Right ventricle myocardium inferior (tissue), 1 donor: ENCODE results near the gene LCNL1. TPM values are rescaled to one million over a fixed set of nuclear protein-coding genes. Genes with fewer than 3 reads are reported as not detected.

Experiments used
- ATAC-seq: fragments of 200-7000 bp; cut with Tn5 transposase; one replicate; pipeline ENCODE4 v1.9.1; 2020; ENCODE audit warnings: mild to moderate bottlenecking, moderate library complexity
- DNase-seq: peaks from one replicate; pipeline ENCODE4 v3.0.0; 2021; ENCODE audit errors: missing footprints
- intact Hi-C: fragments of 100-400 bp; cut with DNase I; formaldehyde crosslinking; loops from one replicate; pipeline ENCODE4 v1.11.0; 2022
- total RNA-seq: library from RNA; stranded (reverse); fragmentation: NEBNext Ultra II Directional; extraction: Animal tissue kit (Norgen Biotek cat#: 25700); gene quantifications from one replicate; pipeline ENCODE4 v1.2.1, GENCODE V29; 2021
- donor health status: DM: no; HTN: yes; CAD: no; lungs with severe emphysema.

The LCNL1 gene
- total RNA-seq, 1 donor from 2014 or later, result 8.6 TPM

DNA sequence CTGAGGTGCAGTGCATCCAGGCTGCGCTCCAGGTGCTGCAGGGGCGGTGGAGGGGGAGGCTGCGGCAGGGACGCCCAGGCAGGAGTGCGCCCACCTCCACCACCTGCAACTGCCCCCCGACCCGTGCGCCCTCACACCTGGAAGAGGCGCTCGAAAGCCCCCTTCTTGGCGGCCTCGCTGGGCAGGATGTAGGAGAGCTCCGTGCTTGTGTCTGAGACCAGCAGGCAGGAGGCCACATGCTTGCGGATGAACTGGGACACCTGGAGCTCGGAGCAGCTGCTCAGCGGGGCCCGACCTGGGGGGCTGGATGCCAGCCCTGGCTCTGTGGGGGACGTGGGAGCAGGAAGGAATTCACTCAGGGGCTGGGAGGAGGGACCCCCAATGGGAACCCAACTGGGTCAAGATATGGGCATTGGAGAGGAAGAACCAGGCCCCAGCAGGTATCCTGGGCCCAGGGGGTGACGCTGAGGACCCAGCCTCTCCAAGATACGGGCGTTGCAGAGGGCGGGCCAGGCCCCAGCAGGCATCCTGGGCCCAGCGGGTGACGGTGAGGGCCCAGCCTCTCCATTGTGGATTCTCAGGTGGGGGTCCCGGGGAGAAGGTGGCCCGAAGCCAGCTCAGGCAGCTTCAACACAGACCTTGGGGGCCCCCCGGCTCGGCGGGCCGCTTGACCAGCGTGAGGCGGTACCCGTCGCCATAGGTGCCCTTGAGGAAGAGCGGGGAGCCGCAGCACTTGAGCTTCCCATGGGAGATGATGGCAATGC, 32.2 kb downstream of the LCNL1 start:
- intact Hi-C loops, result no loop called here
- ATAC-seq (no peak), DNase-seq (no peak)

- intact Hi-C loops, result no loop called here
- no peak for ATAC-seq
- no peak for DNase-seq
Measured at GRCh38 chr9:137015540-137015930, 32.7 kb downstream of the LCNL1 start.

- DNase-seq, result no peak
- intact Hi-C loops, result no loop called here
- no peak for ATAC-seq
Measured at GRCh38 chr9:137015976-137016375, 33.2 kb downstream of the LCNL1 start.

- intact Hi-C loops, result no loop called here
- DNase-seq, result no peak
- no peak for ATAC-seq
Measured at GRCh38 chr9:137016436-137016835, 33.6 kb downstream of the LCNL1 start.

GRCh38 chr9:137017071-137017470, 34.3 kb downstream of the LCNL1 start:
- intact Hi-C loops, result no loop called here
- no peak for ATAC-seq

GRCh38 chr9:137017791-137018497, 35.2 kb downstream of the LCNL1 start:
- intact Hi-C loops, result no loop called here
- no peak for DNase-seq
- ATAC-seq, result no peak

More at GRCh38 chr9:137017071-137017470, 34.3 kb downstream of the LCNL1 start:
- DNase-seq, result no peak

DNA sequence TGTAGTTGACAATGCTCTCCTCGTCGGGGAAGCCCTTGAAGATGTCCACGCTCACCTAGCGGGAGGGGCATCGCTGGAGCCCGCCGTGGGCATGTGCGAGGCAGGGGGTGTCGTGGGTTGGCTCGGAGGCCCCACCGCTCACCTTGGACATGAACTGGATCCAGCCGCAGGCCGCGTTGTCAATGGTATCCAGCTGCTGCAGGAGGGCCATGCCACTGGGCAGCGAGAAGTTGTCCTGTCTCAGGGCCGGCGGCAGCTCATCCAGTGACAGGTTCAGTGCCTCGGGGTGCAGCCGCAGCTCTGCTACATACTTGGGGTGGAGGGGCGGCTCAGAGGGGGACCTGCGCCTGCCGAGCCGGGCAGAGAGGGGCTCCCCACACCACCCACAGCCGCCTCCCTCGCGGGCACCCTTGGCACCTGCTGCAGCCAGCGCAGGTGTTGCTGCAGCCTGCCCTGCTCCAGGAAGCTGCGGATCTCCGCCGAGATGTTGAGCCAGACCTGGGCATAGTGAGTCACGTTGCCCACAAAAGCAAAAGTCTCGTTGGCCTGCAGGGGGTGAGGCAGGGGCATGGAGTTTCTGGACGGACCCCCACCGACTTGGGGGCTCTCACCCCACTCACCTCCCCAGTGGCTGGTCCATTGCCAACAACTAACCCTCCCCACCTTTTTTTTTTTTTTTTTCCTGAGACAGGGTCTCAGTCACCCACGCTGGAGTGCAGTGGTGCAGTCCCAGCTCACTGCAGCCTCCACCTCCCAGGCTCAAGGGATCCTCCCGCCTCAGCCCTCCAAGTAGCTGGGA, 36.2 kb downstream of the LCNL1 start:
- DNase-seq (no peak), ATAC-seq (no peak)
- intact Hi-C loops, result no loop called here

DNA sequence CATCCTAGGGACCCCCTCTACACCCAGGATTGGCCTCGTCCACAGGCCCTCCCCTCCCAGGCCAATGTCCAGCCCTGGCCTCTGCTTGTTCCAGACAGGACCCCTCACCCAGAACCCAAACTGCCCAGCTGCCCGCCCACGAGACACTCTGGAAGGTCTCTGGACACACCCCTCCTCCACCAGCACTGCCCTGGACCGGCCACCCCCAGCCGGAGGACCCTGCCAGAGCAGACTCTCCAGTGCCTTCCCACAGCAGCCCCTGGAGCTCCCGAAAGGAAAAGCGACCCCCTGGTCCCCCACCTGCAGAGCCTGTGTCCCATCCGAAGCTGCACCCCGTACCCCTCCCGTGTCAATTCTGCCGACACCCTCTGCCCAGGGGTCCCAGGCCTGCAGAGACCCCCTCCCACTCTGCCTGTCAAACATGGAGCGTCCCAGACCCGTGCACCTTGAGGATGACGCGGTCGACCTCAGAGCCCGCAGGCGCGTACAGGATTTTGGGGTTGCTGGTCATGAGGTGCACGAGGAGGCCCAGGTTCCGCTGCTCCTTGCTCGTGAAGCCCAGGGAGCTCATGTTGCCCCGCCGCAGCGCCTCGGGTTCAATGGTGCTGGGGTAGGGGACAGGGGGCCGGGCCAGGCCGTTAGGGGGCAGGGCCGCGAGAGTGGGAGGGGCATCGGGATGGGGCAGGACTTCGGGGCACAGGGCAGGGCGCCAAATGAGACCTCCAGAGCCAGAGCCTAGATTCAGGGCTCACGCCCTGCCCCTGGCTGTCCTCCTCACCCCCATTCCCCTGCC, 37.3 kb downstream of the LCNL1 start:
- ATAC-seq (no peak), DNase-seq (no peak)
- intact Hi-C loops, result no loop called here

DNA sequence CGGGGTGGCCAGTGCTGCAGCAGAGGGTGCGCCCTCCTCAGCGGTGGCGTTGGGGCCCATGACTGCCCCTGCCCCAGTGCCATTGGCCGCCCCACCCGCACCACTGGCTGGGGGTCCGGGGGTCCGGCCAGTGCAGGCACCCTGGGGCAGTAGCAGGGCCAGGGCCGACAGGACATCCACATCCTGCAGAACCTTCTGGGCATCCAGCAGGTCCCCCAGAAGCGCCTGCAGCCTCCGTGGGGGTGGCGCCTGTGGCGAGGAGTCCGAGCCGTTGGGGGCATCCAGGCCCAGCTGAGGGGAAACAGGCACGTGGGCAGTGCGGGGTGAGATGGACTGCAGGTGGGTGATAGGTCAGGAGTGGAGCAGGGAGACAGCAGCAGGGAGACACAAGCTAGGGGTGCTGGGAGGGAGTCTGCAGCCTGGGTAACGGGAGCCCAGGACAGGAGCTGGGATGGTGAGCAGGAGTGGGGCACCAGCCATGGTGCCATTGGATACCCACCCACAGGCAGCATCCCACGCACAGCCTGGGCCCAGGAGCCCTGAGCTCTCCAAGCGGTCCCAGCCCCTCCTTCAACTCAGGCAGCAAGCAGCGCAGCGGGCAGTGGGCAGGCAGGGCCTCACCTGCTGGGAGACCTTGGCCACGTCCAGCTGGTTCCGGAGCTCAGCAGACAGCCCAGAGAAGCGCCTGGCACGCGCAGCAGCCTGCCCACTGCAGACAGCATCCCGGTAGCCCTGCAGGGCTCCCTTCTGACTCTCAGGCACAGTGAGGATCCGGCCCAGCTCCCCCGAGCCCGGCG, 38.2 kb downstream of the LCNL1 start:
- intact Hi-C loops, result no loop called here
- no peak for ATAC-seq
- no peak for DNase-seq

DNA sequence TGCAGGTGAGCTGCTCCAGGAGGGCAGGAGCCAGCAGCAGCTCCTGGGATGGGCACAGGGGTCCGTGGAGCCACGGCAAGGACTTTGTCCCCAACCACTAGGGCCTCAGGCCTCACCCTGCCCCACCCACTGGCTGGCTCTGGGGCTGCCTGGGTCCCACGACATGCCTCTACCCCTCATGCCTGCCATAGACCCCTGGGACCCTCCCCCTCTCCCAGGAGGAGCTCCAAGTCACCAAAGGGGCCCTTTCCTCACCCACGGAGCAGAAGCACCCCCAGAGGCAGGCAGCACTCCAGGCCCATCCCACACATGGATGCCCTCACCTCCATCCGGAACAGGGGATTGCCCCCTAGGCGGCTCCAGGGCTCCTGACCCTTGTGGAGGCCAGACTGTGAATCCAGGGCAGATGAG, 38.8 kb downstream of the LCNL1 start:
- DNase-seq, result no peak
- ATAC-seq, result no peak
- intact Hi-C loops, result no loop called here

- DNase-seq (no peak), ATAC-seq (no peak)
- intact Hi-C loops, result no loop called here
Measured at GRCh38 chr9:137021979-137022661, 39.3 kb downstream of the LCNL1 start.

DNA sequence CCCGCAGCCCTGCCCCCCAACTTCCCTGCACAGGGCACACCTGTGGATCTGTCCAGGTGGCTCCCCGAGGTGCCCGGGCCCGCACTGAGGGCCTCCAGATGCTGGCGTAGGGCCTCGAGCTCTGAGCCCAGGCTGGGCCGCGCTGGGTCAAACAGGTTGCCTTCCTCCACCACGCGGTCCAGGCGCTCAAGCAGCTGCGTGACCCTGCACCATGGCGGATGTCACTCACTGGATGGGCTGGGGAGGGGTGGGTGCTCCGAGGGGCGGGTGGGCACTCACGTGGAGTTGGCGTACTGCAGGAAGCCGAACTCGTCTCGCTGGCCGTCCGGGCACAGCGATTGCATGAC, 39.8 kb downstream of the LCNL1 start:
- DNase-seq (no peak), ATAC-seq (no peak)
- intact Hi-C loops, result no loop called here

DNA sequence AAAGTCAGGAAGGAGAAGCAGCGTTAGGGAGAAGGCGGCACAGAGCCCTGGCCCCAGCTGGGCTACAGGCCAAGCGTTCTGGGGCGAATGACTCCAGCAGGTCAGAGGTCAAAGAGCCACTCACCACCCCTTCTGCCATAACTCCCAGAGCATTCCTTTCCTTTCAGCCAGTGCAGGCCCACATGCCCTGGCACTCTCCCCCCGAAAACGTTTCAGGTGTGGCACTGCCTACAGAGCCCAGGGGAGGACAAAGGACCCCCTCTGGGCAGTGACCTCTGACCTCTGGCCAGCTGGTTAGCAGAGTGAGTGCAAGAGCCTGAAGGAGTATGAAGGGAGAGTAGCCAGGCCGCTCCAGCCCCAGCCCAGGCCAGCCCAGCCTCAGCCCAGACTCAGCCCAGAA, 40.4 kb downstream of the LCNL1 start:
- ATAC-seq, result no peak
- no peak for DNase-seq
- intact Hi-C loops, result no loop called here

DNA sequence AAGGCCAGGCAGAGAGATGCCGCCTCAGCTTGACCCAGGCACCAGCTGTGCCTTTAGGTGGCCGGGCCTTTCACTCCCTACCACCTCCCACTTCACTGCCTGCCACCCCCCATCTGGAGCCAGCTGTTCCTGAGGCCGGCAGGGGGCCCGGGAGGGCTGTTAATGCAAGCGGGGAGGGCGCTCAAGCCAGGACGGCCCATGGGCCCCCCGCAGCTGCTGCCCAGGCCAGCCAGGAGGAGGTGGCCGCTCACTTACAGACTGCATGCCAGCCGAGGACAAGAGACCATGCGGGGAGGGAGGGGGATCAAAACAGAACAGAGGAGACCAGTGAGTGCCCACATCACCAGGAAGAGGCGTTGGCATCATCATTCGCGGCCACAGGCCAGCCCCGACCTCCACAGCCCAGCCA, 40.8 kb downstream of the LCNL1 start:
- intact Hi-C loops, result no loop called here
- ATAC-seq, result no peak
- DNase-seq, result no peak

GRCh38 chr9:137025517-137025966, 42.7 kb downstream of the LCNL1 start:
- ATAC-seq (no peak), DNase-seq (no peak)

GRCh38 chr9:137026384-137026783, 43.6 kb downstream of the LCNL1 start:
- no peak for DNase-seq
- ATAC-seq, result no peak
- intact Hi-C loops, result loop anchor here (5.0 kb wide), 1 partner anchor 184 kb away; the partner anchor contains the start of gene AJM1

More at GRCh38 chr9:137025517-137025966, 42.7 kb downstream of the LCNL1 start:
- intact Hi-C loops, result loop anchor here (5.0 kb wide), 1 partner anchor 183 kb away; the partner anchor contains the start of gene AJM1

GRCh38 chr9:137026828-137027227, 44.0 kb downstream of the LCNL1 start:
- DNase-seq, result no peak
- intact Hi-C loops, result loop anchor here (5.0 kb wide), 1 partner anchor 185 kb away; the partner anchor contains the start of gene AJM1
- ATAC-seq, result no peak
